Measurements from ENCODE around the gene COMMD6. TPM values are rescaled to one million over a fixed set of nuclear protein-coding genes. Genes with fewer than 3 reads are reported as not detected.

COMMD6 gene
- total and polyA plus RNA-seq, 9 of the 15 experiments (the other 6 are each of a cell fraction or from before 2014, with no cell fraction given): 32.6 to 116 (median 65.0) TPM

- intact Hi-C loops (cut with micrococcal nuclease) (no loop called here), in situ Hi-C loops (cut with MboI) (no loop called here)
- H2AFZ ChIP-seq (ENCODE audit: low read depth, low read length): peak overlapping the region; percentile 38; the same call in 1 of the 2 replicates
- no peak for FAIRE-seq
- no peaks in the 10 kb centered on the region for H3K27me3 ChIP-seq (ENCODE audit: control insufficient read depth in 2 of 2, insufficient read depth in 2 of 2, low read length in 2 of 2)
- WGBS (ENCODE audit: insufficient coverage, low coverage, missing lambda C conversion rate): 31% methylated on average over 3 of the region's 3 CpGs
- H3K4me3 ChIP-seq: no peak overlapping the region
- ChIA-PET CTCF (ENCODE audit: low intra/inter-chr PET ratio) (no interaction called here), POLR2A (no interaction called here)
- H3K9me1 ChIP-seq (ENCODE audit: control insufficient read depth, insufficient read depth, low read length): no peaks in the 10 kb centered on the region
- H3K9me3 ChIP-seq (replicated peaks; ENCODE audit: control insufficient read depth, insufficient read depth, low read depth, low read length): no peaks in the 10 kb centered on the region
- no peak for ATAC-seq
- no TSS peak for BruUV-seq (replicated peaks)
- no peaks in the 10 kb centered on the region for H3K79me2 ChIP-seq (ENCODE audit: control insufficient read depth, insufficient read depth, low read length)
- TF ChIP-seq KAT8 (IDR thresholded peaks at IDR 0.05; ENCODE audit: low read depth): no peak
- no peak for TF ChIP-seq CBFB (CRISPR knock-in tag; IDR thresholded peaks at IDR 0.05)
- TF ChIP-seq RBM22 (IDR thresholded peaks at IDR 0.05; ENCODE audit: low read depth, low read length, poor library complexity, severe bottlenecking): no peak
- no peak for TF ChIP-seq PRMT5 (CRISPR knock-in tag; IDR thresholded peaks at IDR 0.05)
- TF ChIP-seq KDM4B (IDR thresholded peaks at IDR 0.05; ENCODE audit: borderline replicate concordance in 2 of 2, low read depth in 1 of 2): no peak
- TF ChIP-seq MEIS2 (IDR thresholded peaks at IDR 0.05; ENCODE audit: partially characterized antibody): no peak
- TF ChIP-seq SPI1 (IDR thresholded peaks at IDR 0.05; ENCODE audit: borderline replicate concordance, low read depth, low read length): peak; percentile 79; the same call in 1 of the 2 replicates
- TF ChIP-seq ZC3H8 (IDR thresholded peaks at IDR 0.05): no peak
- H3K4me1 ChIP-seq (replicated peaks in 1 of 2; ENCODE audit: control insufficient read depth in 2 of 2, insufficient read depth in 2 of 2, low read length in 2 of 2): no peaks in the 10 kb centered on the region
- no peaks in the 10 kb centered on the region for H3K36me3 ChIP-seq (ENCODE audit: control insufficient read depth, insufficient read depth, low read length)
- H4K20me1 ChIP-seq (replicated peaks; ENCODE audit: control insufficient read depth, insufficient read depth, low read length): no peaks in the 10 kb centered on the region
- H3K4me2 ChIP-seq (ENCODE audit: insufficient read depth, low read length): no peak overlapping the region
- no peak for DNase-seq (ENCODE audit: extremely low read depth in 1 of 4, low spot score in 3 of 4)
- H3K27ac ChIP-seq (ENCODE audit: extremely low read depth, low read depth, low read length): no peak overlapping the region
- H3K9ac ChIP-seq (ENCODE audit: insufficient read depth in 1 of 2, low read depth in 2 of 2, low read length in 2 of 2): no peak overlapping the region
Measured at GRCh38 chr13:75505327-75505726, 32.3 kb downstream of the COMMD6 start.

GRCh38 chr13:75495938-75496337, 41.7 kb downstream of the COMMD6 start:
- no peak for ATAC-seq
- intact Hi-C loops (cut with micrococcal nuclease): no loop called here
- Histone ChIP-seq H3K9me1 (ENCODE audit: control insufficient read depth, insufficient read depth, low read length) (no peaks in the 10 kb centered on the region), H3K27me3 (ENCODE audit: control insufficient read depth in 2 of 2, insufficient read depth in 2 of 2, low read length in 2 of 2) (no peaks in the 10 kb centered on the region), H3K4me1 (replicated peaks in 1 of 2; ENCODE audit: control insufficient read depth in 2 of 2, insufficient read depth in 2 of 2, low read length in 2 of 2) (no peaks in the 10 kb centered on the region), H3K79me2 (ENCODE audit: control insufficient read depth, insufficient read depth, low read length) (no peaks in the 10 kb centered on the region), H3K9ac (ENCODE audit: insufficient read depth in 1 of 2, low read depth in 2 of 2, low read length in 2 of 2) (no peak overlapping the region), H3K9me3 (replicated peaks; ENCODE audit: control insufficient read depth, insufficient read depth, low read depth, low read length) (no peaks in the 10 kb centered on the region), H3K36me3 (ENCODE audit: control insufficient read depth, insufficient read depth, low read length) (no peaks in the 10 kb centered on the region), H3K27ac (ENCODE audit: extremely low read depth, low read depth, low read length) (no peak overlapping the region), H4K20me1 (replicated peaks; ENCODE audit: control insufficient read depth, insufficient read depth, low read length) (no peaks in the 10 kb centered on the region), H2AFZ (ENCODE audit: low read depth, low read length) (peak overlapping the region; percentile 9; the same call in 1 of the 2 replicates), H3K4me2 (ENCODE audit: insufficient read depth, low read length) (no peak overlapping the region), H3K4me3 (no peak overlapping the region)
- BruUV-seq (replicated peaks): no TSS peak
- ChIA-PET POLR2A (no interaction called here), CTCF (ENCODE audit: low intra/inter-chr PET ratio) (no interaction called here)
- in situ Hi-C loops (cut with MboI): no loop called here
- WGBS (ENCODE audit: insufficient coverage, low coverage, missing lambda C conversion rate): 34% methylated on average over 5 of the region's 5 CpGs
- no peak for TF ChIP-seq NFE2L1 (tag; IDR thresholded peaks at IDR 0.05; ENCODE audit: borderline replicate concordance, low read depth)
- no peak for DNase-seq (ENCODE audit: extremely low read depth in 1 of 4, low spot score in 3 of 4)
- no peak for FAIRE-seq

All from K562 (cell line).